ENCODE measurements around the gene PHKA2.

GRCh38 chrX:18875256-18875878 lies 108.5 kb downstream of the PHKA2 start:
- TF ChIP-seq CTCF (IDR thresholded peaks at IDR 0.05): no peak
- TF ChIP-seq POLR2AphosphoS5 (IDR thresholded peaks at IDR 0.05): no peak
- TF ChIP-seq POLR2A (IDR thresholded peaks at IDR 0.05): no peak
- no peak for TF ChIP-seq EP300 (IDR thresholded peaks at IDR 0.05)

All from sigmoid colon (tissue), 4 donors.